Prostate gland (tissue), 2 donors: ENCODE results near the gene ZNF616. TPM values are rescaled to one million over a fixed set of nuclear protein-coding genes. Genes with fewer than 3 reads are reported as not detected.

Experiments used
- DNase-seq: peaks from one replicate; pipeline ENCODE4 v3.0.0-alpha.2; 2019; ENCODE audit warnings: low spot score
- H3K27ac ChIP-seq, 2 donors: fragments of 200-600 bp; sonication (generic); 2 replicates each; pipeline ENCODE4 v1.5.1; 2017 to 2019
- H3K27me3 ChIP-seq: fragments of 200-600 bp; sonication (generic); replicated peaks from 2 replicates; pipeline ENCODE4 v1.5.1; 2019; ENCODE audit not compliant: insufficient read depth
- H3K36me3 ChIP-seq, 2 donors: fragments of 200-600 bp; sonication (generic); 1 replicate in 1 of 2; 2 replicates in 1 of 2; pipeline versions ENCODE4 v1.5.1 to v1.8.1; 2017 to 2019
- H3K4me1 ChIP-seq: fragments of 200-600 bp; sonication (generic); replicated peaks from 2 replicates; pipeline ENCODE4 v1.5.1; 2019
- H3K4me3 ChIP-seq, 2 donors: fragments of 200-600 bp; sonication (generic); 2 replicates each; pipeline ENCODE4 v1.5.1; 2017 to 2019
- H3K9me3 ChIP-seq: fragments of 200-600 bp; sonication (generic); 2 replicates; pipeline ENCODE4 v1.5.1; 2017
- POLR2A ChIP-seq: fragments of 450-650 bp; IDR thresholded peaks from one replicate; pipeline ENCODE4 v1.6.1; 2016; ENCODE audit warnings: antibody characterized with exemption, mild to moderate bottlenecking
- POLR2AphosphoS5 ChIP-seq: sonication (generic); formaldehyde crosslinking; IDR thresholded peaks from one replicate; pipeline ENCODE4 v1.6.1; 2017; ENCODE audit warnings: antibody characterized with exemption
- WGBS: methylation state at CpG from one replicate; pipeline ENCODE4 v1.1.5; 2018; 5-methylcytosine and 5-hydroxymethylcytosine counted together
- intact Hi-C: fragments of 100-400 bp; cut with DNase I; formaldehyde crosslinking; loops from one replicate; pipeline ENCODE4 v1.14.2; 2022
- total RNA-seq, 2 donors: library from RNA; depleted of rRNA; stranded (reverse); fragments of >200 nt; gene quantifications; one replicate each; pipeline ENCODE4 v1.1.0, GENCODE V29; 2016
- TF ChIP-seq, protein P1 (sequence below), 4 experiments: fragments of 200-600 bp in 2 of 4; fragments of 450-650 bp in 2 of 4; sonication (generic) in 2 of 4; IDR thresholded peaks; 1 replicate in 3 of 4; 2 replicates in 1 of 4; pipeline ENCODE4 v1.5.1; 2016 to 2019; ENCODE audit warnings: antibody characterized with exemption in 4 of 4, mild to moderate bottlenecking in 2 of 4, moderate library complexity in 2 of 4

The ZNF616 gene
- total RNA-seq, 2 donors from 2014 or later = 9.1 to 13.7 TPM

DNA sequence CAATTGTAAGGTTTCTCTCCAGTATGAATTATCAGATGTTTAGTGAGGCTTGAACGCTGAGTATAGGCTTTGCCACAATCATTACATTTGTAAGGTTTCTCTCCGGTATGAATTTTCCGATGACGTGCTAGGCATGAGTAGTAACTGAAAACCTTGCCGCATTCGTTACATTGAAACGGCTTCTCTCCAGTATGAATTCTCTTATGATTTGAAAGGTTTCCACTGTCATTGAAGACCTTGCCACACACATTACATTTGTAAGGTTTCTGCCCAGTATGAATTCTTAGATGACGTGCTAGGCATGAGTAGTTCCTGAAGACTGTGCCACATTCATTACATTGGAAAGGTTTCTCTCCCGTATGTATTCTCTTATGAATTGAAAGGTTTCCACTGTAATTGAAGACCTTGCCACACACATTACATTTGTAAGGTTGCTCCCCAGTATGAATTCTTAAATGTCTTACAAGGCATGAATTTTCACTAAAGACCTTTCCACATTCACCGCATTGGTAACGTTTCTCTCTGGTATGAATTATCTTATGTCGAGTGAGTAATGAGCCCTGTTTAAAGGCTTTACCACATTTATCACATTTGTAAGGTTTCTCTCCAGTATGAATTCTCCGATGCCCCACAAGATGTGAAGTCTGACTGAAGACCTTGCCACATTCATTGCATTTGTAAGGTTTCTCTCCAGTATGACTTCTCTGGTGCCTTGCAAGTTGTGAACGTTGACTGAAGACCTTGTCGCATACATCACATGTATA lies 16.0 kb upstream of the ZNF616 start:
- H3K27ac ChIP-seq = no peak overlapping the region

DNA sequence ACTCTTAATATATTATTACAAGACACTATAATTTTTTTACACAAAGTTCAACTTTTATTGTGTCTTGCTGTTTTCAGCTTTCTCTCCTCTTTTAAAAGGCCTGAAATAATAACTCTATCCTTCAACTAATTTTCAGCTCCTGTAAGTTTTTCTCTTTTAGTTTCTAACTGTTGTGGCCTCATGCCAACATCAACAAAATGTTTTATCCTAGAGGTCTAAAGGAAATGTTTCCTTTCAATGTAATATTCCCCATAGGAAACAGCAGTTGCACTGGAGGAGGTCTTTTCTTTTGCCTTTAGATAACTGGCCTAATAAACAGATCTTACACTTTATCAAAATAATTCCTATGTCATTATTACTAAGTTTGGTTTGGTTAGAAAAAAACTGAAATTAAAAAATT lies 8.5 kb upstream of the ZNF616 start:
- H3K27me3 ChIP-seq = no peaks in the 10 kb centered on the region
- H3K36me3 ChIP-seq = no peaks in the 10 kb centered on the region
- intact Hi-C loops = no loop called here
- no peaks in the 10 kb centered on the region for H3K4me1 ChIP-seq
- no peak overlapping the region for H3K27ac ChIP-seq
- no peak for DNase-seq
- TF ChIP-seq POLR2AphosphoS5 (no peak), POLR2A (no peak)
- TF ChIP-seq, protein P1, sequence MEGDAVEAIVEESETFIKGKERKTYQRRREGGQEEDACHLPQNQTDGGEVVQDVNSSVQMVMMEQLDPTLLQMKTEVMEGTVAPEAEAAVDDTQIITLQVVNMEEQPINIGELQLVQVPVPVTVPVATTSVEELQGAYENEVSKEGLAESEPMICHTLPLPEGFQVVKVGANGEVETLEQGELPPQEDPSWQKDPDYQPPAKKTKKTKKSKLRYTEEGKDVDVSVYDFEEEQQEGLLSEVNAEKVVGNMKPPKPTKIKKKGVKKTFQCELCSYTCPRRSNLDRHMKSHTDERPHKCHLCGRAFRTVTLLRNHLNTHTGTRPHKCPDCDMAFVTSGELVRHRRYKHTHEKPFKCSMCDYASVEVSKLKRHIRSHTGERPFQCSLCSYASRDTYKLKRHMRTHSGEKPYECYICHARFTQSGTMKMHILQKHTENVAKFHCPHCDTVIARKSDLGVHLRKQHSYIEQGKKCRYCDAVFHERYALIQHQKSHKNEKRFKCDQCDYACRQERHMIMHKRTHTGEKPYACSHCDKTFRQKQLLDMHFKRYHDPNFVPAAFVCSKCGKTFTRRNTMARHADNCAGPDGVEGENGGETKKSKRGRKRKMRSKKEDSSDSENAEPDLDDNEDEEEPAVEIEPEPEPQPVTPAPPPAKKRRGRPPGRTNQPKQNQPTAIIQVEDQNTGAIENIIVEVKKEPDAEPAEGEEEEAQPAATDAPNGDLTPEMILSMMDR (IDR thresholded peaks at IDR 0.05) = no peak
- no peaks in the 10 kb centered on the region for H3K9me3 ChIP-seq
- H3K4me3 ChIP-seq = no peak overlapping the region

More for the DNA sequence above, 16.0 kb upstream of the ZNF616 start:
- H3K4me1 ChIP-seq = no peaks in the 10 kb centered on the region
- no peaks in the 10 kb centered on the region for H3K27me3 ChIP-seq
- WGBS = 96% methylated on average over 15 of the region's 15 CpGs
- TF ChIP-seq POLR2AphosphoS5 (no peak), POLR2A (no peak)
- TF ChIP-seq, protein P1 (IDR thresholded peaks at IDR 0.05) = no peak
- no peak for DNase-seq
- peaks cover 4% of the 10 kb centered on the region in 2 donors for H3K36me3 ChIP-seq
- H3K9me3 ChIP-seq = no peaks in the 10 kb centered on the region
- intact Hi-C loops = no loop called here
- H3K4me3 ChIP-seq = no peak overlapping the region

DNA sequence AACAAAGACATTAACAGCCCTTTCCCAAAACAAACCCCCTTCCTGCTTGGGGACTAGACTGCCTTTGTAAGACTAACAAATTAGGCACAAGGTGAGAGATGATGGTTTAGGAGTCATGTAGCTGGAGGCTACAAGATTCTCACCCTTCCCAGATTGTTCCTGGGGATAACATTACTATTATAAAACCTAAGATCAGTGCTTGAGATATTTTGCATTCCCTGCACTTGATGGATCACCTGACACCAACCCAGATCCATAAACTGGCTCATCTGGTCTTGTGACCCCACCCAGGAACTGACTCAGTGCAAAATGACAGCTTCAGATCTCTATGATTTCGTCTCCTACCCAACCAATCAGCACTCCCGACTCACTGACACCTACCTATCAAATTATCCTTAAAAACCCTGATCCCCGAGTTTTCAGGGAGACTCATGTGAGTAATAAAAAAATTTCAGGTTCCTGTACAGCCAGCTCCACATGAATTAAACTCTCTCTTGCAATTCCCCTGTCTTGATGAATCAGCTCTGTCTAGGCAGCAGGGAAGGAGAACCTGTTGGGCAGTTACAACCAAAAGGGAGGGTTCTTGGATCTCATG lies 2.4 kb upstream of the ZNF616 start:
- no peak for DNase-seq
- TF ChIP-seq POLR2A = no peak
- TF ChIP-seq POLR2AphosphoS5 = no peak
- TF ChIP-seq, protein P1 (IDR thresholded peaks at IDR 0.05) = no peak
- WGBS = 53% methylated on average over 3 of the region's 3 CpGs
- Histone ChIP-seq H3K9me3 (no peaks in the 10 kb centered on the region), H3K27me3 (no peaks in the 10 kb centered on the region), H3K4me1 (peaks cover 8% of the 10 kb centered on the region), H3K4me3 (no peak overlapping the region), H3K36me3 (no peaks in the 10 kb centered on the region), H3K27ac (no peak overlapping the region)
- intact Hi-C loops = no loop called here

DNA sequence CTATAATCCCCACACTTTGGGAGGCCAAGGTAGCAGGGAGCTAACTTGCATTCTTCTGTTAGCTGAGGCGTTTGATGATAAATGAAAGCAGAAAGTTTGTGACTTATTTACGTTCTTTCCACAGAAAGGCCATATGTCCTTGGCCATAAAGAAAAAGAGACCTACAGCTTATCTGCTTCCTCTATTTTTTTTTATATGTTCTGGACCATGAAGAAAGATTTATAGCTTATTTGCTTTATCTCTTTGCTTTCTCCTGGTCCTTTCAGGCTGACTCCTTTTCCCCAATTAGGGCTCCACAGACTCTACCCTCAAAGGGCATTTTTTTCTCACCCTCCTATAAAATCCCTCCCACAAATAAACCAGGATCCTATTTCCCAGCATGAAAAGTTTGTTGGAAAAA lies 1.5 kb upstream of the ZNF616 start:
- Histone ChIP-seq H3K27ac (peak overlapping the region in 1 of 2 donors; percentile 92), H3K27me3 (no peaks in the 10 kb centered on the region), H3K4me1 (peaks cover 8% of the 10 kb centered on the region), H3K4me3 (no peak overlapping the region), H3K36me3 (no peaks in the 10 kb centered on the region), H3K9me3 (no peaks in the 10 kb centered on the region)
- TF ChIP-seq, protein P1 (IDR thresholded peaks at IDR 0.05) = no peak
- no peak for TF ChIP-seq POLR2A
- no peak for TF ChIP-seq POLR2AphosphoS5
- 46% methylated on average over 2 of the region's 2 CpGs for WGBS
- intact Hi-C loops = loop anchor here (2.0 kb wide), 1 partner anchor 30 kb away; the partner anchor contains the start of gene ZNF836
- no peak for DNase-seq
